HepG2 (cell line): ENCODE data around the gene CPSF6. TPM values are rescaled to one million over a fixed set of nuclear protein-coding genes. Genes with fewer than 3 reads are reported as not detected.
A peak's percentile ranks its signal among the peaks of the same experiment; 100 is the strongest.

Source experiments
- BHLHE40 ChIP-seq: IDR thresholded peaks from 2 replicates; pipeline ENCODE4 v1.6.1; 2011; ENCODE audit warnings: low read length, improper control_type of control experiment
- FOSL1 ChIP-seq: sonication (generic); formaldehyde crosslinking; IDR thresholded peaks from 2 replicates; pipeline ENCODE4 v1.9.0; 2021; ENCODE audit warnings: missing genetic modification reagents, borderline replicate concordance
- MAF1 ChIP-seq: sonication (generic); formaldehyde crosslinking; IDR thresholded peaks from 2 replicates; pipeline ENCODE4 v1.5.0; 2020; ENCODE audit warnings: missing genetic modification reagents, borderline replicate concordance
- MLX ChIP-seq: IDR thresholded peaks from 2 replicates; pipeline ENCODE4 v1.6.1; 2016
- NBN ChIP-seq: fragments of 450-650 bp; conservative IDR thresholded peaks from 2 replicates; pipeline ENCODE4 v1.6.1; 2017
- NCOA1 ChIP-seq: sonication (generic); formaldehyde crosslinking; IDR thresholded peaks from 2 replicates; pipeline ENCODE4 v1.9.0; 2021; ENCODE audit warnings: missing genetic modification reagents
- NFE2L1 ChIP-seq: sonication (generic); formaldehyde crosslinking; IDR thresholded peaks from 2 replicates; pipeline ENCODE4 v1.4.0; 2020; ENCODE audit warnings: missing genetic modification reagents, mild to moderate bottlenecking, borderline replicate concordance
- NR0B2 ChIP-seq: sonication (generic); formaldehyde crosslinking; IDR thresholded peaks from 2 replicates; pipeline ENCODE4 v1.4.0; 2020; ENCODE audit warnings: mild to moderate bottlenecking, missing genetic modification reagents
- PRMT3 ChIP-seq: sonication (generic); formaldehyde crosslinking; IDR thresholded peaks from 2 replicates; pipeline ENCODE4 v1.8.1; 2022; ENCODE audit warnings: low read depth, mild to moderate bottlenecking, moderate library complexity, missing genetic modification reagents, borderline replicate concordance
- RBAK ChIP-seq: sonication (generic); formaldehyde crosslinking; IDR thresholded peaks from 2 replicates; pipeline ENCODE4 v1.5.1; 2020; ENCODE audit warnings: mild to moderate bottlenecking, missing genetic modification reagents
- SOX5 ChIP-seq: IDR thresholded peaks from 2 replicates; pipeline ENCODE4 v1.6.1; 2016; ENCODE audit warnings: borderline replicate concordance
- TEF ChIP-seq: sonication (generic); formaldehyde crosslinking; IDR thresholded peaks from 2 replicates; pipeline ENCODE4 v1.5.0; 2020; ENCODE audit warnings: missing genetic modification reagents
- ZBTB2 ChIP-seq: sonication (generic); formaldehyde crosslinking; IDR thresholded peaks from 2 replicates; pipeline ENCODE4 v1.8.0; 2022; ENCODE audit warnings: low read depth, missing genetic modification reagents
- ZBTB42 ChIP-seq: sonication (generic); formaldehyde crosslinking; IDR thresholded peaks from 2 replicates; pipeline ENCODE4 v1.5.0; 2020; ENCODE audit warnings: mild to moderate bottlenecking, missing genetic modification reagents
- ZNF546 ChIP-seq: sonication (generic); formaldehyde crosslinking; conservative IDR thresholded peaks from 2 replicates; pipeline ENCODE4 v1.8.1; 2023; ENCODE audit warnings: mild to moderate bottlenecking, missing genetic modification reagents
- ZNF605 ChIP-seq: sonication (generic); formaldehyde crosslinking; IDR thresholded peaks from 2 replicates; pipeline ENCODE4 v1.8.0; 2022; ENCODE audit warnings: mild to moderate bottlenecking, missing genetic modification reagents
- ZNF629 ChIP-seq: sonication (generic); formaldehyde crosslinking; conservative IDR thresholded peaks from 2 replicates; pipeline ENCODE4 v1.5.0; 2020; ENCODE audit warnings: missing genetic modification reagents
- ZNF644 ChIP-seq: IDR thresholded peaks from 2 replicates; pipeline ENCODE4 v1.6.1; 2016; ENCODE audit warnings: low read depth
- ZNF672 ChIP-seq: sonication (generic); formaldehyde crosslinking; IDR thresholded peaks from 2 replicates; pipeline ENCODE4 v1.8.1; 2022; ENCODE audit warnings: missing genetic modification reagents
- ZNF768 ChIP-seq: sonication (generic); formaldehyde crosslinking; IDR thresholded peaks from 2 replicates; pipeline ENCODE4 v1.4.0; 2020; ENCODE audit warnings: missing genetic modification reagents
- polyA plus RNA-seq, 8 experiments: library from polyadenylated mRNA; depleted of rRNA in 3 of 8; stranded (reverse) in 7 of 8; unstranded in 1 of 8; fragments of >200 nt; fragmentation: Illumina TruSeq in 4 of 8; extraction: Trizol in 4 of 8; gene quantifications; 2 replicates each; pipeline versions ENCODE4 v1.2.1 to v1.2.3, GENCODE V29; 2011 to 2016; ENCODE audit warnings: low read depth in 4 of 8, missing spikeins in 1 of 8, mixed read lengths in 1 of 8; ENCODE audit not compliant: insufficient read depth in 1 of 8
- total RNA-seq, 5 experiments: library from RNA; depleted of rRNA; stranded (reverse); fragments of >200 nt; fragmentation: Illumina TruSeq; extraction: Trizol; gene quantifications; 2 replicates each; pipeline ENCODE4 v1.2.3, GENCODE V29; 2016; ENCODE audit warnings: low read depth in 1 of 5
- TF ChIP-seq, protein P1 (sequence below): sonication (generic); formaldehyde crosslinking; IDR thresholded peaks from 2 replicates; pipeline ENCODE4 v1.4.0; 2020; ENCODE audit warnings: mild to moderate bottlenecking, missing genetic modification reagents
- TF ChIP-seq, protein P2 (sequence below): sonication (generic); formaldehyde crosslinking; IDR thresholded peaks from 2 replicates; pipeline ENCODE4 v1.9.0; 2022; ENCODE audit warnings: low read depth, missing genetic modification reagents
- TF ChIP-seq, protein P3 (sequence below): IDR thresholded peaks from 2 replicates; pipeline ENCODE4 v1.6.1; 2016
- TF ChIP-seq, protein P4 (sequence below): sonication (generic); formaldehyde crosslinking; IDR thresholded peaks from 2 replicates; pipeline ENCODE4 v1.5.1; 2020; ENCODE audit warnings: missing genetic modification reagents, mild to moderate bottlenecking, borderline replicate concordance

Gene CPSF6
- total and polyA plus RNA-seq, 2 of the 13 experiments (the other 11 are each of a cell fraction or from before 2014, with no cell fraction given), result 41.8 to 71.0 TPM

DNA sequence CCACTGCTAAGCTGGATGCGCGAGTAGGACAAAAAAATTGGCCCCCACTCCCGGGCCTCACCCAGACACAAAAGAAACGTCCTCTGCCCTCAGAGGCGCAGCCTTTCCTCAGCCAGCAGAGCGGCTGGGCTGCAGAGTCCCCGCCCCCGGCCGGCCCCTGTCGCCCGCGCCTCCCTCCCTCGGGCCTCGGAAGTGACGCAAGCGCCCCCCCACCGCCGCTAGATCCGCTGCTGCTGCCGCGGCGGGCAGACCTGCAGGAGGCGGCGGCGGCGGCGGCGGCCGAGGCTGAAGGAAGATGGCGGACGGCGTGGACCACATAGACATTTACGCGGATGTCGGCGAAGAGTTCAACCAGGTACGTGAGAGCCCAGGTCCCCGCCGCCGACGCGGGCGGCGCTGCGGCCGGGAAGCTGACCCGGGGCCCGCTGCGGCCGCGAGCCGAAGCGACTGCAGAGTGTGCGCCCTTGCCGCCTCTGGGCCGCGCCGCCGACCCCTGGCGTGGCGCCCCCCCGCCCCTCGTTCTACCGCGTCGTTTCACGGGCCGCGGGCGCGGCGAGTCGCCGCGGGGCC lies at the start of gene CPSF6 (continued):
- TF ChIP-seq ZNF672 (CRISPR knock-in tag), result no peak
- TF ChIP-seq SOX5 (CRISPR knock-in tag), result peak; percentile 54
- no peak for TF ChIP-seq NFE2L1 (CRISPR knock-in tag)
- TF ChIP-seq, protein P1, sequence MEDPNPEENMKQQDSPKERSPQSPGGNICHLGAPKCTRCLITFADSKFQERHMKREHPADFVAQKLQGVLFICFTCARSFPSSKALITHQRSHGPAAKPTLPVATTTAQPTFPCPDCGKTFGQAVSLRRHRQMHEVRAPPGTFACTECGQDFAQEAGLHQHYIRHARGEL, result no peak
- TF ChIP-seq, protein P2, sequence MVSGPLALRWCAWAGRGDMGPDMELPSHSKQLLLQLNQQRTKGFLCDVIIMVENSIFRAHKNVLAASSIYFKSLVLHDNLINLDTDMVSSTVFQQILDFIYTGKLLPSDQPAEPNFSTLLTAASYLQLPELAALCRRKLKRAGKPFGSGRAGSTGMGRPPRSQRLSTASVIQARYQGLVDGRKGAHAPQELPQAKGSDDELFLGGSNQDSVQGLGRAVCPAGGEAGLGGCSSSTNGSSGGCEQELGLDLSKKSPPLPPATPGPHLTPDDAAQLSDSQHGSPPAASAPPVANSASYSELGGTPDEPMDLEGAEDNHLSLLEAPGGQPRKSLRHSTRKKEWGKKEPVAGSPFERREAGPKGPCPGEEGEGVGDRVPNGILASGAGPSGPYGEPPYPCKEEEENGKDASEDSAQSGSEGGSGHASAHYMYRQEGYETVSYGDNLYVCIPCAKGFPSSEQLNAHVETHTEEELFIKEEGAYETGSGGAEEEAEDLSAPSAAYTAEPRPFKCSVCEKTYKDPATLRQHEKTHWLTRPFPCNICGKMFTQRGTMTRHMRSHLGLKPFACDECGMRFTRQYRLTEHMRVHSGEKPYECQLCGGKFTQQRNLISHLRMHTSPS (CRISPR knock-in tag), result no peak
- TF ChIP-seq ZNF768, result no peak
- TF ChIP-seq ZNF644, result no peak
- TF ChIP-seq, protein P3, sequence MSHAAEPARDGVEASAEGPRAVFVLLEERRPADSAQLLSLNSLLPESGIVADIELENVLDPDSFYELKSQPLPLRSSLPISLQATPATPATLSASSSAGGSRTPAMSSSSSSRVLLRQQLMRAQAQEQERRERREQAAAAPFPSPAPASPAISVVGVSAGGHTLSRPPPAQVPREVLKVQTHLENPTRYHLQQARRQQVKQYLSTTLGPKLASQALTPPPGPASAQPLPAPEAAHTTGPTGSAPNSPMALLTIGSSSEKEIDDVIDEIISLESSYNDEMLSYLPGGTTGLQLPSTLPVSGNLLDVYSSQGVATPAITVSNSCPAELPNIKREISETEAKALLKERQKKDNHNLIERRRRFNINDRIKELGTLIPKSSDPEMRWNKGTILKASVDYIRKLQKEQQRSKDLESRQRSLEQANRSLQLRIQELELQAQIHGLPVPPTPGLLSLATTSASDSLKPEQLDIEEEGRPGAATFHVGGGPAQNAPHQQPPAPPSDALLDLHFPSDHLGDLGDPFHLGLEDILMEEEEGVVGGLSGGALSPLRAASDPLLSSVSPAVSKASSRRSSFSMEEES (CRISPR knock-in tag), result no peak; the same call in 1 of the 2 replicates
- no peak for TF ChIP-seq ZBTB42
- TF ChIP-seq ZBTB2 (CRISPR knock-in tag), result peak; percentile 70; the same call in 1 of the 2 replicates
- no peak for TF ChIP-seq TEF (CRISPR knock-in tag)
- no peak for TF ChIP-seq ZNF629
- TF ChIP-seq MAF1, result no peak
- no peak for TF ChIP-seq RBAK (CRISPR knock-in tag)
- TF ChIP-seq NBN, result no peak
- no peak for TF ChIP-seq NCOA1 (CRISPR knock-in tag)
- TF ChIP-seq FOSL1, result no peak
- TF ChIP-seq ZNF546, result no peak
- TF ChIP-seq NR0B2, result peak; percentile 36; the same call in 1 of the 2 replicates
- TF ChIP-seq, protein P4, sequence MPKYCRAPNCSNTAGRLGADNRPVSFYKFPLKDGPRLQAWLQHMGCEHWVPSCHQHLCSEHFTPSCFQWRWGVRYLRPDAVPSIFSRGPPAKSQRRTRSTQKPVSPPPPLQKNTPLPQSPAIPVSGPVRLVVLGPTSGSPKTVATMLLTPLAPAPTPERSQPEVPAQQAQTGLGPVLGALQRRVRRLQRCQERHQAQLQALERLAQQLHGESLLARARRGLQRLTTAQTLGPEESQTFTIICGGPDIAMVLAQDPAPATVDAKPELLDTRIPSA (CRISPR knock-in tag), result no peak
- no peak for TF ChIP-seq BHLHE40
- no peak for TF ChIP-seq PRMT3 (CRISPR knock-in tag)
- peak; percentile 49 for TF ChIP-seq ZNF605 (CRISPR knock-in tag)
- TF ChIP-seq MLX (CRISPR knock-in tag), result no peak
